Amniotic stem cell (primary cell): ENCODE data around the gene DHRS12.

Source experiments
- DNase-seq: peaks from one replicate; lab custom pipeline; 2025; lab: John Stamatoyannopoulos, UW

The DHRS12 gene

DNA sequence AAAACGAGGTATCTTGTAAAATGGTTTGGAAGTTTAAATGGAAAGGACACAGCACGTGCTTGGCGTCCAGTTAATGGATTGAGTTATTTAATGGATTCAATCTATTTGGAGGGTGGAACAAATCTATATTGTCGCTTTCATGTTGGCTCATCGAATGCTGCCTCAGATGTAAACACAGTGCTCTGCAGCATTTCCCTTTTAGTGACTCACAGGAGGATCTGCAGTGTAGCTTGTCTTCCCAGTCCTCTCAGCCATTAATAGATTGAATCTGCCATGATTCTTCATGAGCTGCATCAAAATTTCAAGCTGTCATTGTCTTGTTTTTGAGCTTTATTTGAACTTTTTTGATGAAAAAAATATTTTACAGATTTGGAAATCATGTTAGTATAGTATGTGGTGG lies 44.7 kb downstream of the DHRS12 start:
- no peak for DNase-seq

DNA sequence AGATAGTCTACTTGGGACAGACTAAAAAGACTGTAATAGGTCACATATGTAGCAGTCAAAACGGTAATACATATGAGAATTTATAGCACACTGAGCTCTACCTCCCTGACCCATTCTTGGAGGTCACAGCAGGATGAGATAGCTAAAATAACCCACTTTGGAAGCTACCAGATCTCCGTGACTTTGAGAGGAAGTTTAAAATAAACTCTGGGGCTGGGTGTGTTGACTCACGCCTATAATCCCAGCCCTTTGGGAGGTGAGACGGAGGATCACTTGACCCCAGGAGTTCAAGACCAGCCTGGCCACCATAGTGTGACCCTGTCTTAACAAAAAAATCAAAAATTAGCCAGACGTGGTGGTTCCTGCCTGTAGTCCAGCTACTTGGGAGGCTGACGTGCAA lies 45.3 kb downstream of the DHRS12 start:
- DNase-seq = no peak

DNA sequence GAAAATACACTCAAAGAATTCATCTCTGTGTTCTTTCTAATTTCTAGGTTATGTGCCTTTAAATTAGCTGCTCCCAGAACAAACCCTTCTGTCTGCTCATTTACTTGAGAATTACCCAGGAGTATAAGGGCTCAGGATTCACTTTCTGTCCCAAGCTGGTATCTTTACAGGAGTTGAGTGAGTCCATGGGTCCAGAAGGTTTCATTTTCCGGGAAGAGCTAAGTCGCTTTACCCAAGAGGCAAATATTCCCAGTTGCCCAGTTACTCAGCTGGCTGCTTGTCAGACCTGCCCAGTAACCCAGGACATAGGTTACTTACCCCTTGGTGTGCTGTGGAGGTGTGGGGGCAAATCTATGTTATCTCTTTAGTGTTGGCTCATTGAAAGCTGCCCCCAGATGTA lies 47.3 kb downstream of the DHRS12 start:
- no peak for DNase-seq

DNA sequence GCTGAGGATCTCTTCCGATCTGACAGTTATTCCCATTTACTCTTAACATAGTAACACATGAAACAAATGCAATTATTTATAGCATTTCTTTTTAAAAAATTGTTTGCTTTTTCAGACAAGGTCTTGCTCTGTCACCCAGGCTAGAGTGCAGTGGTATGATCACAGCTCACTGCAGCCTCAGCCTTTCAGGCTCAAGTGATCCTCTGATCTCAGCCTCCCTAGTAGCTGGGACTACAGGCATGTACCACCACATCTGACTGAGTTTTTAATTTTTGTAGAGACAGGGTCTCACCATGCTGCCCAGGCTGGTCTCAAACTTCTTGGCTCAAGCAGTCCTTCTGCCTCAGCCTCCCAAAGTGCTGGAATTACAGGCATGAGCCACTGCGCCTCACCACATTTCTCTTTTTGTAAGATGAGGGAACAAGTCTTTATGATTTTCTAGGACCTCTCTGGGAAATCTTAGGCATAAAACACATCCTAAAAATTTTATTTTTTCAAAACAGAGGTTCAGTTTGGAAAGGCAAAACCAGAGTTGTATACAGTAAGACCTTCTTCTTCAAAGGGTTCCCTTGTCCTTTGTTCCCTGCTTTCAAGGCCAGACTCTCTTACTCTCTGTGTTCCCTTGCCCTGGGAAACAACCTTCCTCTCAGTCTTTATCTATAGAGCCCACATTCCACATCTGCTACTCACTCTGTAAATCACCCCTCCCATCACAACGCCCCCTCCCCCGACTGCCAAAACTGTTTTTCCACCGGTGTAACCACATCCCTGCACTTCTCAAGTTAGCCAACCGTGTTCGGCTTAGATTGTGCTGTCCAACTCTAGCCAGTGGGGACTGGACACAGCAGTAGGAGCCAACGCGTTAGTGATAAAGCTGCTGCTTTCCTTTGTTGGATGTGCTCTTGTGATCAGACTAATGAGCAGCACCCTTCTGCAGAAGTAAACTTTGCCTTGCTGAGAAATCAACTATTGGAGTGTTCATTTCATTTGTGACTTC lies 56.2 kb downstream of the DHRS12 start:
- no peak for DNase-seq

DNA sequence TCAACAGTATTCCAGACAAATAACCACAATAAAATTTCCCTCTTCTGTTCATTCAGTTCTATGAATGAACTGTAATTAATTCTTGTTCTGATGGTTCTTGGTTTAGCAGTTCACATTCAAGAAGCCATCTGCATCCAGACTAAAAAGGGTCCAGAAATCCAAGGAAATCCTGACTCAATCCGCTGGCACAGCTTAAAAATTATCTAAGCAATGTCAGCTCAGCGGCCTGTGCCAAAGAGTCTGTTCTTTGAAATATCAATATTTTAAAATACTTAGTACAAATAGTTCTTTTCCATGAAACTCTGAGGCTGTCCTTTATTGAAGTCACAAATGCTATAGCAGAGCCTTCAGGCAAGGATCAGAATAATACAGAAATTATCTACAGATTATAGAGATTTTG lies 57.2 kb downstream of the DHRS12 start:
- DNase-seq = no peak

DNA sequence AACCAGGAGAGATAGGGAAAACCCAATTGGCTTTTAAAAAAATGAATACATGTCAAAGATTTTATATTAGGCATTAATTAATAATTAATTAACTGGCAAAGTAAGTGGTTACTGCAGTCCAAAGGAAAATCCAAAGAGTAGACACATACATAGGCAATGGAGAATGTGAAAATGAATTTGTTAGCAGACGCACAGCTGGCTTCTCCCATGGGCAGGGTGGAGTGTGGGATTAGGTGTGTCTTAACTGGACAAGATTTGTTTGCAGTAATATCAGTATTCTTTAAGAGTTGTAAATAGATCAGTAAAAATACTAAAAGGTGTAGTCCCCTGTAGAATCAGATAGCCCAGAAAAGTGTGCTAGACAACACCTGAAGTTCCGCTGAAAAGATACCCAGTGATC lies 58.7 kb downstream of the DHRS12 start:
- no peak for DNase-seq

DNA sequence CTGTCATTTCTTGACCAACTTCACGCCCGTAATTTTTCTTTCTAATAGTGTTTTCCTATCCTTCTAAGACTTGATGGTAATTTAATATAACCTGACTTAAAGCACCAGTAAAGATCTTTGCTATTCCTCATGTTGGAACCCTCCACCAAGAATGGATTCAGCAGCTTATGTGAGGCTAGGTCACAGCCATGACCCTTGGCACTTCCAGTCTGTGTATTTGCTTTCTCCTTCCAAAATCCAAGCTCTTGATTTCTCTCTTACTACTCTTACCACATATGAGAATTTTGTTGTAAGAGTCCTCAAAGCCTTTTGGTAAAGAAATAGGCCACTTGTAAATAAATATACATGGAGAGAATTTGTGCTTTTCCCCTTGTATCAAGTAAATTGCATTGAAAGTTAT lies 61.4 kb downstream of the DHRS12 start:
- no peak for DNase-seq

DNA sequence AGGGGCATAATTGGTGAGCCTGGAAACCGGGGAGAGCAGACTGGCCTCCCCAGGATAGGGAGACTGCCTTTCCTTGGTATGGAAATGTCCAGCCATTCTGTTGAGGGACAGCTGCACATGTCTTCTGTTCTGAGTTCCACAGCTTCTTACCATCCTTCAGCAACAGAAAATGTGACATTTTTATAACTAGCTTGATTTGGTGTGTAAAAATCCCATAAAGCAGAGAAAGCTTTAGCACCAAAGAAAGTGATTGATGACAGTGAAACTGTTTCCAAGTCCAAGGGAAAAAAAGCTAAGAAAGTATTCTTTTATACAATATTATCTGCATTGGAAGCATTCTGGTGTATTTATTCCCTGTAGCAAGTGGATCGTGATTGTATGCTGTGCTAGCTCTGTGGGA lies 61.9 kb downstream of the DHRS12 start:
- DNase-seq = no peak

DNA sequence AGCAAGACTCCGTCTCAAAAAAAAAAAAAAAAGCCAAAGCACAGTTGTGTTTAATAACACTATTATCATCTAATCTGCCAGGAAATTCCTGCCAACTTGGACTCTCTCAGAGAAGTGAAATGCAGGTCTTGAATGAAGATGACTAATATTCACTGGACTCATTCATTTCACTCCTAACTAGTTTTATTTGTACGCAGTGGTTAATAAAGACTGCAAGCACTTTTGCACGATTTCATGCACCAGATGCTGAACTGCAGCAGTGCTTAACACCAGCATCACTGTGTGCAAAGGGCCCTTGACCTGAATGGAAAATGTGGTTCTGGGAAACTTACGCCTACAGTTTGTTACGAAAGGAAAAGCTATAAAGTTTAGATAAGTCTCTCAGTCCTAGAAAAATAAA lies 63.3 kb downstream of the DHRS12 start:
- no peak for DNase-seq

DNA sequence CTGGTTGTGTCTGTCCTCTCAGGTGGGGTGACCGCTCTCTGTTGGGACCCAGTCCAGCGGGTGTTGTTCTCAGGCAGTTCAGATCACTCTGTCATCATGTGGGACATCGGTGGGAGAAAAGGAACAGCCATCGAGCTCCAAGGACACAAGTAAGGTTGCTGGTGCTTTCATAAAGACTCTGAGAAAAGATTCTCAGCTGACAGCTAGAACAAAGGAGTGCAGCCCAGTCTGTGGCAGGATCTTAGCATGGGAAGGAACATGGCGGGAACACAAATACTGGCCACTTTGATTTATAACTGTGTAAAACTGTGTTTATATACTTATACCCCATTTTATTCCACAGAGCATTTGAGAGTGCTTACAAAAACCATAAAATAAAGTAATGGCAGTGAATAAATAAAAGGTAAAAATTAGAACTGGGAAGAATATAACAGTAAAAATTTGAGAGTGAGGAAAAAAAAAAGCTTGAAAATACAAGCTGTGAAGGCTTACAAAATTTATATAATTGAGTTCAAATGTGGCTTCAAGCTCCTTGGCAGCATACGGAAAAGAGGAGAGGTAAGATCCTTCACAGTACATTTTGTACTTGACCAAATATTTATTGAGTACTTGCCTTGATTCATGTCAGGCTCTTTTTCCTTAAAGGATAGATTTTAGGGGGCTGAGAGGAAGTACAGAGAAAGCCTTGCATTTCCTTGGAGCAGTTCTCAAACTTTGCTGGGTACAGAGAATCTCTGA lies 64.8 kb downstream of the DHRS12 start:
- no peak for DNase-seq

DNA sequence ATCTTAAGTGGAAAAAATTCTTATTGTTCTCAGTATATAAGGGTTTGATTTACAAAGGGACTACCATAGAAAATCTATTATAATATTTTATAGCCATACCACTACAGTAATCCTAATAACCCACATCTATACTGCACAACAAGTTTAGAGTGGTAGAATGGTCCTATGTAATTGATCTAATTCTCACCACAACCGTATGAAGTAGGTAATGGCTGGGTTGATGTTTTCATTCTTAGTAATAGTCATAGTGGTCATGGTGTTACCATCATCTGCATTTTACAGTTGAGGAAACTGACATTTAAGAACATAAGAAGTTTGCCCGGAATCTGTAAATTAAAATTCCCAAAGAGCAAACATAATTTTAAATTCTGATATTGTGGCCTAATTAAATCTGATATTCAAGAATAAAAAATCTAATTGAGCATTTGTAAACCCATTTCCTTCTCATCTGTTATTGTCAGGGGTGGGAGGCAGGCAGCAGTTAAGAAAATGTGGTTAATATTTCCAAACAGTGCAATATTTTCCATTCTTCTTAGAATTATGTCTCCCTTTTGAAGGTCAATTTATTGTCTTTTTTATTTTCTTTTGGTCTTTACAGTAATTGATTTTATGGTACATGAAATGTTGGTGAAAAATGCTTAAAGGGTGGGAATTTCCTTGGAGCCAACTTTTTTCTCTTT lies 65.6 kb downstream of the DHRS12 start:
- no peak for DNase-seq

DNA sequence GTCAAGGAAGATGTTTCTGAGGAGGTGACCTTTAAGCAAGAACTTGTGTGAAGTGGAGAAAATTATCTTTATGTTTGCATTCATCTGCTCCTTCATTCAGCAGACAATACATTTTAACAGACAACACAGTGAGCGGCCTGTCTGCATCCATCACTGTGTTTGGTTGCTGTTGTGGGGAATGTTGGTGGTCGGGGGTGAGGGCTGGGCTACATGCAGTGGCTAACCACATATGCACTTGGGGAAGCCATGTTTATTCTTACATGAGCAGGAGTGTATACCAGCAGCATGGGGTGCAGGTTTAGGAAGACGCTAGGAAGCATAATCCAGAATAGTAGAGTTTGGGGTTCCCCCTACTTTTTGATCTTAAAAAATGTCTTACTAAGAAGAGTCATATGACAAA lies 66.4 kb downstream of the DHRS12 start:
- DNase-seq = no peak

DNA sequence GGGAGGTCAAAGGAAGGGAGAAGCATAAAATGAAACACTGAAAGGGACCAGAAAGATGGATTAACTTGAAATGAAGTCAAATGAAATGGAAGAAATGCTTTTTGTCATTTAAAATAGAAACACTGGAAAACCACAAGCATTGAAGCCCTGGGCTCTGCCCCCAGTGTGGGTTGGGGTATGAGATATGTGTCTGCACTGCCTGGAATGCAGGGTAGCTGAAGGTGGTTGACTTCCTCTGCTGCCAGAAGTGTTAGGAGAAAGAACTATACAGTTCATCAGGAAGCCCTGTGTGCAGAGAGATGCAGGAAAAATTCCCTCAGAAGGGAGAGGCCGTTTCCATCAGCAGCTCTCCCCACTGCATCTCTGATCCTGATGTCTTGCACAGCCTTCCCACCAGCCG lies 69.2 kb downstream of the DHRS12 start:
- no peak for DNase-seq

DNA sequence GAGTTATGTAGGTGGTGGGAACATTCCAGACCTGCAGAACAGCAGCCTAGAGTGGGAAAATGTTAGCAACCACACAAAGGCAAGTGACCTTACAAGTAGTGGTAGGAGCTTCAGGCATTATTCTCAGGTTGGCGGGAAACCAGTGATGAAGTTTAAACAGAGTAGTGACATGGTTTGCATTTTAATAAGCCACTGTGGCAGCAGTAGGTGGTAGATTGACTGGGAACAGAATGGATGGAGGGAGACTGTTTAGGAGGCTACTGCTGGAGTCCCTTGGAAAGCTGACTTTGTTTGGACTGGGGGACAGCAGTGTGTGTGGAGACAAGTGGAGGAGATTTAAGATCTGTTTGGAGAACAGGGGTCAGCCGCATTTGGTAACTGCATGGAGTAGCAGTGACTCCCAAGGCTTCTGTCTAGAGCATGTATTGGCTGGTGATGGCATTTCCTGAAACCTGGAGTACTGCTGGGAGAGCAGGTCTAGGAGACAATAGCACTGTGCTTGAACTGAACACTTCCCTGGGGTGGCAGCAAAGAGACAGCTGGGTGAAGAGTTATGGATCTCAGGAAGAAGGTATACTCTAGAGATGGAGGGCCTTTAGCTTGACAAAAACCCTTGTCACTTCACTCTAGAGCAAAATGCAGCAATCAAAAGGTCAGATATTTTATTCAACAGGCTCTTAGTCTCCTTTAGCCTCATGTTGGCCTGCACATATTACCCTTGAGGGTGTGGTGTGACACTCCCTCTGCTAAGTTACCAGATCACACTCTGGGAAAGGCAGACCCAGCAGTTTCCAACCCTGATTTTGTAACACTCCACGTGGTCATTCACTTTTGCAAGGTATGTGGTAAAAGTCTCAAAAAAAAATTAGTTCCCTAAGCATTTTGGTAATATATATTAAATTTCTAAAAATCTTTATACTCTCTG lies 70.3 kb downstream of the DHRS12 start:
- no peak for DNase-seq

DNA sequence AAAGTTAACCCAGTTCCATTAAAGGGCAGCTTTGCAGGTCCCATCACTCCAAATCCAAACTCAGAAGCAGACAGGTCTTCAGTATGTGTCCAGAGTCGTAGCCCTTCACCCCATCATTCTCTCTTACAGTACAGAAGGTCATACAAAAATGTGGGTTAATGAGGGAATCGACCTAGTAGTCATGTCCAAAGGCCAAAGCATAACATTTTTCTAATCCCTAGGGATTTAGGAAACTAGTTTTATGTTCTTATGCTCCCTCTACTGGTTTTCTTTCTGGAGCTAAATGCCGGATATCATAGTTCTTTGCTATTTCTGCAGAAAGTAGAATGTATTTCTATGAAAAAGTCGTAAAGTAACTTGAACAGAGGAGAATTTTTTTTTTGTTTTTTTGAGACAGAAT lies 72.2 kb downstream of the DHRS12 start:
- DNase-seq = peak; percentile 24

DNA sequence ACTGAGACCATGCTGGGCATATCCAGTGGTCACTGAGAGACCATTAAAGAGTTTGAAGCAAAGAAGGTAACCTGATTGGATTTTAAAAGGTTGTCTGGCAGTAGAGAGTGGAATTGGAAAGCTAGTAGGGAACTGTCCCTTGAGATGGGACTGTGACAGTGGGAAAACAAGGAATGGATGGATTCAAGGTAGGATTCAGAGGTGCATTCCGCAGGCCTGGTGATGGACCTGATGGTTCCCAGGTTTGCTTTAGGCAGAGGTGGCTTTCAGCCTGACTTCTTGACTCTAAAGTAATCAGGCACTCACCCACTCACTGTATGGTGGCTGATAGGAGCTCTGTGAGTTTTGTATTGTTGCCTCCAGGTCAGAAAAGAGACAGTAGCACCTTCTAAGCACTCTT lies 73.0 kb downstream of the DHRS12 start:
- DNase-seq = no peak

DNA sequence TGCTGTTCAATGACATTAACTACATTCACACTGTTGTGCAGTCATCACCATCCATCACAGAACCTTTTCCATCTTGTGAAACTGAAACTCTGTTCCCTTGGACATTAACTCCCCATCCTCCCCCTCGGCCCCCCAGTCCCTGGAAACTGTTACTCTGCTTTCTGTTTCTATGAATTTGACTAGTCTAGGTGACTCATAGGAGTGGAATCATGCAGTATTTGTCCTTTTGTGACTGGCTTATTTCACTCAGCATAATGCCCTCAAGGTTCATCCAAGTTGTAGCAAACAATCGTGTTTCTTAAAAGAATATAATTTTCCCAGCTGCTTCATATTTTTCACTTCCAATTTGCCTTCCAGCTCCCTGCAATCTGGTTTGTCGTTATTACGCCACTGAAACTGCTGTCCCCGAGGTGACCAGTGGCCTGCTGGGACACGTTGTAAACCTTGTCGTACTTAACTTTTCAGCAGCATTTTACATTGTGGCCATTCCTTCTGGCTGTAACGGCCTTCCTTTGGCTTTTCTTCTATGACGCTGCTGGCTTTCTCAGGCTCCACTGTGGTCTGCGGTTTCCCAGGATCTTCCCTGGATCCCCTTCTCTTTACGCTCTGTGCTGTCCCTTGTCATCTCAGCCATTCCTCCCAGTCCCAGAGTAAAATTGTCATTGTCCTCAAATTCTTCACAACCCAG lies 74.0 kb downstream of the DHRS12 start:
- peak; percentile 60 for DNase-seq

DNA sequence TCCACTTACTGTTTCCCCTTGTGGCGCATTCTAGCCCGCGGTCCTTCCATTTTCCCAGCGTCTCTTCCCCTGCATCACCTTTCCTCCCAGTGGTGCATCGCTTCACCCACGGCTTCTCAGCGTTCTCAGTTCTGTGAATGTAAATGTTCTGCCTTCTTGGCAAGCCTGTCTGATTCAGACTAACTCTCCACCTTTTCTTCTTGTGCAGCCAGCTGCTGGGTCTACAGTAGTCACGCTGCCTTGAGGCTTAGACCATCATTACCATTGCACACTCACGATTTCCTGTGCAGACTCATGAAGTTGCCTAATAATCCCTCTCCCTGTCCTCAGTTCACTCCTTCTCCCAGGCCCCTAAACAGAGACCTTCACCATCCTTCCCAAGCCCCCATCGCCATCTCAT lies 75.0 kb downstream of the DHRS12 start:
- DNase-seq = no peak

DNA sequence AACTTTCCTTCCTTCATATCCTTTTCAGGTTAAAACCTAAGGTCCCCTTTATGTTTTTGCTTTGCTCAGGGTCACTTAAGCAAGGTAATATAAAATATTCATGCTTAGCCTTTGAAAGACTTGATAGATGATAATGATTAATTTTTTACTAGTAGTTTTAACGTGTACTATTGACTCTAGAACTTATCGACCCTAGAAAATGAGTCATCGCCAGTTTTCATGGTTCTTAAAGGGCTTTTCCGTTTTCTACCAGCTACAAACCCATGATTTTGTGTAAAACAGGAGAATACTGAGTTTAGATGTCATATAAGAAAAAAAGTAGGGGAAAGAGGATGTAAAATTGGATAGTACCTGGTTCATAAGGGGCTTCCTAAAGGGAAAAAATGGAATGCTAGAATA lies 75.7 kb downstream of the DHRS12 start:
- DNase-seq = no peak

DNA sequence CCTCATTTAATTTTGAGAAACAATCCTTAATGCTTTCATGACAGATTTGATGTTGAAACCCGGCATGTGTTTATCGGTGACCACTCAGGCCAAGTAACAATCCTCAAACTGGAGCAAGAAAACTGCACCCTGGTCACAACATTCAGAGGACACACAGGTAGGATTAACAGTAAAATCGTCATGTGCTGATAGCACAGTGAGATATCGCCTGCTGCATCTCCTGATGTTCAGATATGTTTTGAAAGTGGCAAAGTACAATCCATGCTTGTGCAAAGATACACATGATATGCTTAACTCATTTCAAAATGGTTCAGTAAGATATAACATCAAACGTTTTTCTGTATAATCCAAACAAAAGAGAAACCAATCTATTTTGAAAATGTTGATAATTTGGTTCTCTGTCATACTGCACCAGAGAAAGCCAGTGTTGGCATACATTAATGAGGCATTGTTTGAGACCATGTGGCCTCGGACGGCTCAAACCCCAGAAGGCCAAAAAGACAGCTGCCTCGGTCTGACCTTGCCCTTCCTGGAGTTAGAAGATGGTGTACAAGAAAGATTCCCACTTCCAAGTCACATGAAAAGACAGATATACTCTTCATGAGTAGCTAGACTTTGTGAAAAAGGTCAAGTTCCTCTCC lies 76.2 kb downstream of the DHRS12 start:
- DNase-seq = no peak
